Vagina (tissue), 2 donors: ENCODE data around the gene ANXA8. TPM values are rescaled to one million over a fixed set of nuclear protein-coding genes. Genes with fewer than 3 reads are reported as not detected.

ENCODE experiments used
- DNase-seq, 2 donors: peaks; one replicate each; pipeline ENCODE4 v3.0.0-alpha.2; 2017; ENCODE audit errors: extremely low spot score in 2 of 2
- H3K27ac ChIP-seq: fragments of 200-600 bp; sonication (generic); one replicate; pipeline ENCODE4 v1.5.1; 2019
- H3K27me3 ChIP-seq: fragments of 200-600 bp; sonication (generic); one replicate; pipeline ENCODE4 v1.5.1; 2019
- H3K36me3 ChIP-seq, 2 donors: fragments of 200-600 bp; sonication (generic); one replicate each; pipeline ENCODE4 v1.5.1; 2017 to 2019
- H3K4me1 ChIP-seq: fragments of 200-600 bp; sonication (generic); one replicate; pipeline ENCODE4 v1.5.1; 2019
- H3K4me3 ChIP-seq, 2 donors: fragments of 200-600 bp; sonication (generic); 1 replicate in 1 of 2; 2 replicates in 1 of 2; pipeline ENCODE4 v1.5.1; 2016 to 2019
- H3K9me3 ChIP-seq: fragments of 200-600 bp; sonication (generic); one replicate; pipeline ENCODE4 v1.5.1; 2019
- POLR2A ChIP-seq, 2 donors: fragments of 450-650 bp; IDR thresholded peaks; one replicate each; pipeline ENCODE4 v1.6.1; 2017; ENCODE audit warnings: antibody characterized with exemption in 2 of 2, mild to moderate bottlenecking in 2 of 2, moderate library complexity in 2 of 2
- POLR2AphosphoS5 ChIP-seq, 2 donors: sonication (generic); formaldehyde crosslinking; IDR thresholded peaks; one replicate each; pipeline ENCODE4 v1.9.0; 2017; ENCODE audit warnings: antibody characterized with exemption in 2 of 2, mild to moderate bottlenecking in 2 of 2, low read depth in 1 of 2; ENCODE audit not compliant: insufficient read depth in 1 of 2
- intact Hi-C: fragments of 100-400 bp; cut with DNase I; formaldehyde crosslinking; loops from one replicate; pipeline ENCODE4 v1.15.1; 2023
- total RNA-seq: library from RNA; depleted of rRNA; stranded (reverse); fragments of >200 nt; gene quantifications from one replicate; pipeline ENCODE4 v1.2.3, GENCODE V29; 2016
- TF ChIP-seq, protein P1 (sequence below), 3 experiments: fragments of 450-650 bp in 2 of 3; fragments of 200-600 bp in 1 of 3; sonication (generic) in 1 of 3; IDR thresholded peaks; one replicate each; pipeline ENCODE4 v1.5.1; 2017 to 2019; ENCODE audit warnings: antibody characterized with exemption in 3 of 3, mild to moderate bottlenecking in 2 of 3, moderate library complexity in 2 of 3

ANXA8 gene
- total RNA-seq, 1 donor from 2014 or later, result 135 TPM

DNA sequence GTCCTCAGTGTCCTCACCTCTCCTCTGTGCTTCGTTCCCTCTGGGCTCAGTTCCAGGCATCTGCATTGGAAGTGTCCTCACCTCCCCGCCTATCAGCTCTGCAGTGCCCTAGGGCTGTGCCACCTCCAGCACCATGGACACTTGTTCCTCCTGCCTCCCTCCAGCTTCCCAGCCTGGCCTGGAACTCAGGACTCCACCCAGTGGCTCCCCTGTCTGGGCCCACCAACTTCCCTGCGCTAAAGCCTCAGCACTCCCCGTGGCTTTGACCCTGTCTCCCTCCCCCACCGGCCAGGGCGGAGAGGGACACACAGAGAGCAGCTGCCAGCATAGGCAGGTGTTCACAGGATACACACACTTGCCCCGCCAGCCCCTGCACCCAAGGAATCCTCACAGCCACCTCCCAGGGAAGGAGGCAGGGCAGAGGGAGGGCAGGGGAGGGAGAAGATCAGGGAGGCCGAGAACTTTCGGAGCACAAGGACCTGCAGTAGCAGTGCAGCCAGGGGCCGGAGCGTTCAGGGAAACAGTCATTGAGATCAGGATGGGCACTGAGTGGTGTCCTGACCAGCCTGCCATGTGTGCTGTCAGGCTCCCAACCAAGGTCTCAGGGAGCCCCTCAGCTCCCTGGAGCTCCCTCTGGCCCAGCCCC lies 31.3 kb downstream of the ANXA8 start:
- Histone ChIP-seq H3K4me1 (no peaks in the 10 kb centered on the region), H3K36me3 (no peaks in the 10 kb centered on the region), H3K27me3 (no peaks in the 10 kb centered on the region), H3K27ac (no peak overlapping the region), H3K4me3 (no peak overlapping the region), H3K9me3 (no peaks in the 10 kb centered on the region)
- intact Hi-C loops, result no loop called here
- peak in 1 of 2 donors; percentile 80 for DNase-seq
- TF ChIP-seq POLR2A (IDR thresholded peaks at IDR 0.05) (no peak), POLR2AphosphoS5 (IDR thresholded peaks at IDR 0.05; ENCODE audit: insufficient read depth in 1 of 2, low read depth in 1 of 2) (no peak)
- TF ChIP-seq, protein P1, sequence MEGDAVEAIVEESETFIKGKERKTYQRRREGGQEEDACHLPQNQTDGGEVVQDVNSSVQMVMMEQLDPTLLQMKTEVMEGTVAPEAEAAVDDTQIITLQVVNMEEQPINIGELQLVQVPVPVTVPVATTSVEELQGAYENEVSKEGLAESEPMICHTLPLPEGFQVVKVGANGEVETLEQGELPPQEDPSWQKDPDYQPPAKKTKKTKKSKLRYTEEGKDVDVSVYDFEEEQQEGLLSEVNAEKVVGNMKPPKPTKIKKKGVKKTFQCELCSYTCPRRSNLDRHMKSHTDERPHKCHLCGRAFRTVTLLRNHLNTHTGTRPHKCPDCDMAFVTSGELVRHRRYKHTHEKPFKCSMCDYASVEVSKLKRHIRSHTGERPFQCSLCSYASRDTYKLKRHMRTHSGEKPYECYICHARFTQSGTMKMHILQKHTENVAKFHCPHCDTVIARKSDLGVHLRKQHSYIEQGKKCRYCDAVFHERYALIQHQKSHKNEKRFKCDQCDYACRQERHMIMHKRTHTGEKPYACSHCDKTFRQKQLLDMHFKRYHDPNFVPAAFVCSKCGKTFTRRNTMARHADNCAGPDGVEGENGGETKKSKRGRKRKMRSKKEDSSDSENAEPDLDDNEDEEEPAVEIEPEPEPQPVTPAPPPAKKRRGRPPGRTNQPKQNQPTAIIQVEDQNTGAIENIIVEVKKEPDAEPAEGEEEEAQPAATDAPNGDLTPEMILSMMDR (IDR thresholded peaks at IDR 0.05), result no peak

DNA sequence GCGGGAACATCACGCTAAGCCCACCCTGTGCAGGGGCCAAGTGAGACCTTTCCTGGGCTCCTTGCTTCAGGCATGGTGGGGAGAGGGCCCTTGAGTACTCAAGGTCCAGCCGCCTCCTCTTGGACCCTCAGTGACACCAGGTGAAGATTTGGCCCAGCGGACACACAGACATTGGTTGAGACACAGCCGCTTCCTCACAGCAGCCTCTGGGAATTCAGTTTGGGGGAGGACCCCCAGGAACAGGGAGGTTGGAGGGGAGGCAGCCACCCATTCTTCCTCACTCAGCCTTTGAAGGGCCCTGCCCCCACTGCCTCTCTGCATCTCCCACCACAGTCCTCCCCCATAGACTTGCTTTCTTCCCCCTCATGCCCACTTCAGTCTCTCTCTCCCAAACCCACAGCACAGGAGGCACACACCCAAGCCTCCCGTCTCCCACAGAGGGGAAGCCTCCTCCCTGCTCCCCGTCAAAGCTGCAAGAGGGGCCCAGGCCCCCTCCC lies 31.9 kb downstream of the ANXA8 start:
- TF ChIP-seq POLR2A (IDR thresholded peaks at IDR 0.05) (no peak), POLR2AphosphoS5 (IDR thresholded peaks at IDR 0.05; ENCODE audit: insufficient read depth in 1 of 2, low read depth in 1 of 2) (no peak)
- Histone ChIP-seq H3K4me1 (no peaks in the 10 kb centered on the region), H3K9me3 (no peaks in the 10 kb centered on the region), H3K27me3 (no peaks in the 10 kb centered on the region), H3K36me3 (no peaks in the 10 kb centered on the region), H3K4me3 (no peak overlapping the region), H3K27ac (no peak overlapping the region)
- peak in 1 of 2 donors; percentile 79 for DNase-seq
- intact Hi-C loops, result no loop called here

DNA sequence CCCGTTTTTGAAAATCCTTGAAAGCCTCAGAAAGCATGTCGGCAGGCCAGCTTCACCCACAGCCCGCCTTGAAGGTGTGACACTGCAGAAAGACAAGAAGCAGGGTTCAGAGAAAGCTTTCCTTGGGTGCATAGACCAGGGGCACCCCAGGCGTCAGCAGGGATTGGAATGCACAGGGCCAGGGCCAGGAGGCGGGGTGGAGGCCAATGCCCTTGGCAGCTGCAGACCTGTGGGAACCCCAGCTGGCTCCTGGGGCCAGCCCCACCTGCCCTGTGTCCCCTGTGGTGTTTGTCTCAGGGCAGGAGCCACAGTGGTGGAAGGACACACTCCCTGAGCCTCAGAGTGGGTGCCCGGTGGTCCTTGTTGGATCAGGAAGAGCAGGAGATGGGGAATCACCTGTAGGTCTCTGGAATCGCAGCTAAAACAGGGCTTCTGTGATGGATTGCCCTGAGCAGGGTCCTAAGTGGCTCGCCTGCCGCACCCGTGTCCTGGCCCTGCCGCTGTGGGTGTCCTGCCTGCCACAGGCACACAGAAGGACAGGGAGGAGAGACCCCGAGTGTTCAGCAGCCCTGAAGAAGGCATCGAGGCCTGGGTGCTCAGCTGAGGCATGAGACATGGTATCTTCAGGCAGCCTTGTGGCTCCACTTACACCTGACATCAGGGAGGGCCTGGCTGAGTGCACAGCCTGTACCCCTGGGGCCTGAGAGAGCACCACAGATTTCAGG lies 32.5 kb downstream of the ANXA8 start:
- no peaks in the 10 kb centered on the region for H3K36me3 ChIP-seq
- H3K27ac ChIP-seq, result no peak overlapping the region
- no peaks in the 10 kb centered on the region for H3K27me3 ChIP-seq
- intact Hi-C loops, result no loop called here
- no peak overlapping the region for H3K4me3 ChIP-seq
- H3K9me3 ChIP-seq, result peaks cover under 1% of the 10 kb centered on the region
- no peak for TF ChIP-seq POLR2AphosphoS5 (IDR thresholded peaks at IDR 0.05; ENCODE audit: insufficient read depth in 1 of 2, low read depth in 1 of 2)
- TF ChIP-seq, protein P1 (IDR thresholded peaks at IDR 0.05), result no peak
- TF ChIP-seq POLR2A (IDR thresholded peaks at IDR 0.05), result no peak
- DNase-seq, result peak in 1 of 2 donors; percentile 82
- H3K4me1 ChIP-seq, result no peaks in the 10 kb centered on the region

DNA sequence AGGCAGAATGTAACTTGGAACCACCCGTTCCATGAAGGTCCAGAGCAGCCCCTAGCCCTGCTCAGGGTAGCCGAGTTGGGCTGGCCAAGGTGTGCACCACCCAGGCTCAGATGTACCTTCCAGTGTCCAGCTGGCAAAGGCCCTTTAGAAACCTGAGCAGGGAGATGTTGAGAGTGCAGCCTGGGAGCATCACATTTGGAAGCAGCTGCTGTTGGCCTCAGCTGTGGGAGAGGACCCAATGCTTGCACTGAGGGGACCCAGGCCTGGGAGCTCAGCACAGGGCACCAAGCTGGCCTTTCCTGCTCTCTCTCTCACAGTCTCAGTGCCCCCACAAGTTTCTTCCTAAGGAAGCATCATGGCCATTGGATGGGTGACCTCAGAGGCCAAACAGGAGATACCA lies 33.5 kb downstream of the ANXA8 start:
- Histone ChIP-seq H3K4me3 (no peak overlapping the region), H3K27ac (no peak overlapping the region), H3K4me1 (no peaks in the 10 kb centered on the region), H3K36me3 (no peaks in the 10 kb centered on the region), H3K27me3 (no peaks in the 10 kb centered on the region), H3K9me3 (peaks cover 7% of the 10 kb centered on the region)
- intact Hi-C loops, result no loop called here
- peak in 1 of 2 donors; percentile 84 for DNase-seq
- TF ChIP-seq, protein P1 (IDR thresholded peaks at IDR 0.05), result no peak

DNA sequence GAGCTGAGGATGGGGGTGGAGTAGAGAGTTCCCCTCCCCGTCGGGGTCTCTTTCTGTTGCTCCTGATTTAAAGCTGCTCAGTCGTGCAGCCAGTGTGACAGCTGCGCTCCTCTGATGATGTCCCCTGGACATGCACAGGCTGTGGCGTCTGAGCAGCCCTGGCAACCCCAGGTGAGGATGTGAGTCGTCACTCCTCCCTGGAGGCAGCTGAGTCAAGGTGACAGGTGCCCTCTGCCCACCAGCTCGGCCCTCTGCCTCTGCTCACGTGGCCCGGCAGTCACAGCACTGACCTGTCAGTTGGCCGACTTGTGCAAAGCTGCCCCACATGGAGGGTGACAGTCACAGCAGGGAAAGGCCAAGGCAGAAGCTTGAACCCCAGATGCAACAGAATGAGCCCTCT lies 33.9 kb downstream of the ANXA8 start:
- TF ChIP-seq, protein P1 (IDR thresholded peaks at IDR 0.05), result no peak
- TF ChIP-seq POLR2A (IDR thresholded peaks at IDR 0.05), result no peak
- TF ChIP-seq POLR2AphosphoS5 (IDR thresholded peaks at IDR 0.05; ENCODE audit: insufficient read depth in 1 of 2, low read depth in 1 of 2), result no peak
- Histone ChIP-seq H3K36me3 (no peaks in the 10 kb centered on the region), H3K27me3 (no peaks in the 10 kb centered on the region), H3K9me3 (peaks cover 7% of the 10 kb centered on the region), H3K4me1 (no peaks in the 10 kb centered on the region), H3K27ac (no peak overlapping the region), H3K4me3 (no peak overlapping the region)
- DNase-seq, result peak in 1 of 2 donors; percentile 77
- intact Hi-C loops, result no loop called here
